ENCODE data around the gene CACNA2D3.

Gene CACNA2D3

GRCh38 chr3:54223063-54223462 is 100.7 kb downstream of the CACNA2D3 start:
- DNase-seq = no peak

GRCh38 chr3:54225841-54226528 is 103.6 kb downstream of the CACNA2D3 start:
- no peak for DNase-seq

GRCh38 chr3:54228806-54229205 is 106.5 kb downstream of the CACNA2D3 start:
- no peak for DNase-seq

DNA sequence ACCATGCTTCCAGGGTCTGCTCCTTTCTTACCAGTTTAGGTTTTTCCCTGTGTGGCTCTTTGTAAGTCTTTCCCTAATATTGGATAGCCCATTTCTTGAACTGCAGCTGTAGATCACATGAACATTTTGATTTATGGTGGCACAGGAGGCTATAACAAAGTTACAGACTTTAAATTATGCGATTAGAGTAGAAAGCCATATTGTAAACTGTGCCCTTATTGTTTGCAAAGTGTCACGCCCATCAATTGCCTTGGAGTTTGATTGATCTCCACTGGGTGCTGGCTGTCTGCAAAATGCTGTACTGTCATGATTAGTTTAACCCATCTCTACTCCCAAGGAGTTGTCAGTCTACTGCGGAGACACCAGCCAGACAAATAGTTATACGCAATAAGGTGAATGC is 110.3 kb downstream of the CACNA2D3 start:
- no peak for DNase-seq

DNA sequence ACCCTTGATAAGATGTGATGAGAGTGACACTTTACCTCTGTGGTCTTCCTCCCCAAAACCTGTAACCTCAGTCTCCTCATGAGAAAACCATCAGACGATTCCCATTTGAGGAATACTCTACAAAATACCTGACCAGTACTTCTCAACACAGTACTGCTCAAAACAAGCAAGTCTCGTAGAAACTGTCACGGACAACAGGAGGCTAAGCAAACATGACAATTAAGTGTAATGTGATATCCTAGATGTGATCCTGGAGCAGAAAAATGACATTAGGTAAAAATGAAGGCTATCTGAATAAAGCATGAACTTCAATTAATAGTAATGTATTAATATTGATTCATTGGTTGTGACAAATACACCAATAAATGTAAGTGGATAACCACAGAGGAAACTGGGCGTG is 113.6 kb downstream of the CACNA2D3 start:
- DNase-seq = no peak

DNA sequence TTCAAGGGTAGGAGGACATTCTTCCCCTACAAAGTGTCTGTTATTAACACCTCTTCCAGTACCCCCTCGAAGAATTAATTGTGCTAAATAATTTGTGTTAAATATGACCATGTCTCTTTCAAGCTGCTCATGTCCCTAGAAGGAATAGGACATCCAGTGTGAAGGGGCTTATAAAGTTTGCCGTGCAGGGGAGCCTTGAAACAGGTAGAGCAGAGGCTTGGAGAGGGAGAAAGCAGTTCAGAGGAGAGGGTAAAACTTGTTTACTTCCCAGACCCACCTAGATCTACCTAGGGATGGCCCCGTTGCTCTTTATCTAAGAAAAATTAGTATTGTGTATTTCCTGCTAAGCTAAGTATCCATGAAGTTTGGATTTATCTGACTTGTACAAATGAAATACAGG is 114.8 kb downstream of the CACNA2D3 start:
- DNase-seq = no peak

GRCh38 chr3:54237788-54238502 is 115.6 kb downstream of the CACNA2D3 start:
- DNase-seq = no peak

DNA sequence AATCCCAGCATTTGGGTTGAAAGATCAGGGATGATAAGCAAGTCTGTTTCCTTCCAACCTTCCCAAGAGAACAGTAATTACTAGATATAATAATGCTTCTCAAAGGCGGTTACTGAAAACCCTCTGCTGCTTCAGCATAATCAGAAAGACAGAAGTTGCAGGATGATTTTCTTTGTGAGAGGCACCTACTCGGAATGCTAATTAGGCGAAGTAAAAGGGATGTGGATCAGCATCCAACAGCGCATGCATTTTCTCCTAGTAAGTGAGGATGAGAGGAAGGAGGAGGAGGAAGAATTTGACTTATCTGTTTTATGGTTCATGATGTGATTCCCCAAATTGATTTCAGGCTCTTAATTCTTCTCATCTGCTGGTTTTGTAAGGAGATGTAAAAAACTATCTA is 118.0 kb downstream of the CACNA2D3 start:
- no peak for DNase-seq

GRCh38 chr3:54243056-54243931 is 120.9 kb downstream of the CACNA2D3 start:
- DNase-seq = no peak

- no peak for DNase-seq
Observed at GRCh38 chr3:54243960-54244682, 121.8 kb downstream of the CACNA2D3 start.

GRCh38 chr3:54251705-54252104 is 129.4 kb downstream of the CACNA2D3 start:
- DNase-seq = no peak

DNA sequence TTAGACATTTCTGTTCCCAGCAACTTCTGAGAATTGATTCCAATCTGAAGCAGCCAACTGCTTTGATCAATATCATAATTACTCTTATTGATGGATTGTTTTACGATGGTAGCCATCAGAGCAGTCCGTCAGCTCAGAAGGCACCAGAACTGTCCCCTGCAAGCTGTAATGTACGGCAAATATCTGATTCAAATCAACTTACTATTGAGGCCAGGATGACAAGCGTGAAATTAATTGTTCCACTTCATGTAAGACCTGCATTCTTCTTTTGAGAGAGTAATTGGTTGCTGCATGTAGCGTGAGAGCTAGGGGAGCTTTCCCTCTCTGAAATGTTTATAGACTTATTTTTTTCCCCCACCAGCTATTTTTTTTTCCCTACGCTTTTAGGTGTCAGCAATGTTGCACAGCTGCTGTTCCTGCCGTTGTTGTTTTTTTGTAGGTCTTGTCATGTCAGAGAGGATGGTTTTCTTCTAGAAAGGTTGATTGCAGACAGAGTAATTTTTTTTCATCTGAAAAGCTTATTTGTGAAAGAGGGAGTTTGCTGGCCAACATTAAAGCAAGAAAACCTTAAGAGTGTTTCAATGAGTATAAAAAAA is 134.9 kb downstream of the CACNA2D3 start:
- DNase-seq = no peak

DNA sequence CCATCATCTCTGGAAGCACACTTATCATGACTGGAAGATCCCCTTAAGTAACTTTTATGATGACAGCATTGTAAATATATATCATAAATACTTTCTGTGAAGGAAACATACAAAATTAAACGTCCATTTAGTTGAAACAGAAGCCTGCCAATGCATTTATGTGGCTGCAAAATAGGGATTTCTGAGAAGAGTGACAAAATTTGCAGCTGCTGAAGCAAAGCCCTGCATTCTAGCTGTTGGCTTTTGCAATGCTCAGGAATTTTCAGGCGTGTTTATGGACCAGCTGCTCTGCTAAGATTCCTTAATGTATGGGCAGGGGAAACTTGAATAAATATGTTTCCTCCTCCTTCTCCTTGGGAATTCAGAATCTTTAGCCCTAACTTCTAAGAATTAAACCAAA is 137.3 kb downstream of the CACNA2D3 start:
- no peak for DNase-seq

DNA sequence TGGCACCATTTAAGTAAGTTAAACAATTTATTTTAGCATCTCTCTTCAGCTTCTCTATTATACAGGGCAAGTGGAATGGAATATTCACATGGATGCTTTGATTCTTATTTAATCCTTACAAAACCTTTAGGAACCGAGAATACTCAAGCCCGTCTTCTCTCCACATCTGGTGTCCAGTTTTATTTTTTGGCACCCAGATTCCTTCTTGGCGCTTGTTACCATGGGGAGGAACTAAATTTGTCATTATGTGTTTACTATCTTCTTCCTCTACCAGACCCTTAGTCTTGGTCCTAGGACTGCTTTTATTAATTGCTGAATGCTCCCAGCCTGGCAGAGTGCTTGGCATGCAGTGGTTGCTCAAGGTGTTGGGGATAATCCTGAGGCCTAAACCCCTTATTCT is 138.8 kb downstream of the CACNA2D3 start:
- DNase-seq = no peak

DNA sequence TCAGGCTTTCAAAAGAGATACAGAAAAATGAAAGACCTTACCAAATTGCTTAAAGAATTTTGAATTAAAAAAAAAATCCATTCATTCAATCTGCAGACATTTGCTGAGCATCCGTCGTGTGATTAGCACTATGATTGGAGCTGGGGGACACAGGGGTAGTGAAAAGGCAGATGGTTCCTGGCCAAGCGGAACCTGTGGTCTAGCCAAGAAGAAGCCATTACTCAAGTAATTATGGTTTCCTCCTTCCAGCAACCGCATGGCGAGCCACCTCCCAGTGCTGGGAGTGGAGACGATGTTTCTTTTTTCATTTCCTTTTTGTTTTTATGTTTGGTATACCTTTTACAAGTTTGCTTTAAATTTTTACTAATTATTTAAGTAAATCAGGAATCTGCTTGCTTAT is 140.2 kb downstream of the CACNA2D3 start:
- no peak for DNase-seq

GRCh38 chr3:54262946-54263345 is 140.6 kb downstream of the CACNA2D3 start:
- DNase-seq = no peak

DNA sequence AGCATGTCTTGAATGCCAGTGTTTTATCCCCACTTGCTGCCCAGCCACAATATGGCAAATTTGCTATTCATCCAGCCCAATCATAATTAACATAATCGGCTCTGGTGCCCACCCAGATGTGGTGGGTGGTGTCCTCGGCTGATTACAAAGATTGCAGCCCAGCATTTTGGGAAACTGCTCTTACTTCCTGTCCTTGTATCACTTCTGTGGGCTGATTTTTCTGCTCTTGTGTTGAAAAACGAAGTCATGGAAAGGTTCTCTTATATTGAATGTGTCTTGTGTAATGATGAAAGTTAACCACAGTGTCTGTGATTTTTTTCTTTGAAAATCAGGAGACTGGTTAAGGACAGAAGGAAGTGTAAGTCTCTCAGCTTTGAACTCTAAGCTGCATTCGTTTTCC is 141.7 kb downstream of the CACNA2D3 start:
- no peak for DNase-seq

GRCh38 chr3:54270816-54271526 is 148.6 kb downstream of the CACNA2D3 start:
- DNase-seq = no peak

- no peak for DNase-seq
Observed at GRCh38 chr3:54273791-54274190, 151.4 kb downstream of the CACNA2D3 start.

DNA sequence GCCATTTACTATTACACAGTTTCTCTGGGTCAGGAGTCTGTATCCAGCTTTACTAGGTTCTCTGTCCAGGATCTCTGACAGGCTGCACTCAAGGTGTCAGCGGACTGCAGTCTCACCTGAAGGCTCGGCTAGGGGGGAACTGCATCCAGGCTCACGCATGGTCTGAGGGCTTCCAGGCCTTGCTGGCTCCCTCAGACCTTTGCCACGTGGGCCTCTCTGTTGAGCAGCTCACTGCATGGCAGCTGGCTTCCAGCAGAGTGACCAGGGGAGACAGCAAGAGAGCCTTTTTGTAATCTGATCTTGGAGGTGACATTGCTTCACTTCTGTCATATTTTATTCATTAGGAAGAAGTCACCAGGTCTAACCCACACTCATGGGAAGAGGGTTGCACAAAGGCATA is 152.3 kb downstream of the CACNA2D3 start:
- no peak for DNase-seq

DNA sequence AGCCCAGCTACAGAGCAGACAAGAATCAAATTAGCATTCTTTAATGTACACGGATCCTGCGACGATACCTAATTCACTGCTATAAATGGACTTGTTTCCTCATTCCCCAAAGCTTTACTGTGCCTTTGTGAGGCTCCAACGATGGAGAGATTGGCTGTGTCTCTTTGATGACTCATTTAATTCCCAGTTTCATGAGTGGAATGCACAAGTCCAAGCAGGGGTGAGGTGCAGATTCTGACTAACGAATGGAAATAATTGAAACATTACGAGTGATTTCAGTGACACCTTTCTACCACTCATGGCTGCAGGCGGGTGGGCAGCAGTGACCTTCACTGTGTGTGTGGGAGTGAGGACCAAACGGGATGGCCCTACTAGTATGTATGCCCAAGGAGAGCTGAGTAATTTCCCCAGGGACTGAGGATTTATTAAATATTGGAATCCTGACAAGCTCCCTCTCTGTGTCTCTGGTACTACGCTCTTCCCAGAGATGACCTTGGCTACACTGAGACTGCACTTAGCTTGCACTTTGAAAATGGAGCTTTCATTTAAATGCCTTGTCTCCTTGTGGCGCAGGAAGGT is 156.7 kb downstream of the CACNA2D3 start:
- no peak for DNase-seq

DNA sequence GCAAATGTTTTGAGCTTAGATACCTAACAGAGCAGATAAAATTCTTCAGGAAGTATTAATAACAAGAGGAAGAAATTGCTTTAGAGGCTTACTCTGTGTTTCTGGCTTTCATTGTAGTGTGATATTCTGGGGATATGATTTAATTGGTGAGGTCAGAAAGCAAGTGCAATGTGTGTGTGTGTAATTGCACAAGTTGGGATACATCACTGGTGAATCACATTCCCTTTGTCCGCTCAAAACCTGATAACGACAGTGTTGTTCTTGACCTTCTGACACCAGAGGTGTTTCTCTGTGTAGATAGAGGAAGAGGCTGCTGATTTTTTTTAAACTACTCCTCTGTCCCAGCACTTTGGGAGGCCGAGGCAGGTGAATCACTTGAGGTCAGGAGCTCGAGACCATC is 161.1 kb downstream of the CACNA2D3 start:
- no peak for DNase-seq
